ENCODE measurements around the gene FLII. TPM values are rescaled to one million over a fixed set of nuclear protein-coding genes. Genes with fewer than 3 reads are reported as not detected.

Gene FLII
- total and polyA plus RNA-seq, 2 of the 8 experiments (the other 6 are each of a cell fraction or from before 2014, with no cell fraction given): 300 to 549 TPM

DNA sequence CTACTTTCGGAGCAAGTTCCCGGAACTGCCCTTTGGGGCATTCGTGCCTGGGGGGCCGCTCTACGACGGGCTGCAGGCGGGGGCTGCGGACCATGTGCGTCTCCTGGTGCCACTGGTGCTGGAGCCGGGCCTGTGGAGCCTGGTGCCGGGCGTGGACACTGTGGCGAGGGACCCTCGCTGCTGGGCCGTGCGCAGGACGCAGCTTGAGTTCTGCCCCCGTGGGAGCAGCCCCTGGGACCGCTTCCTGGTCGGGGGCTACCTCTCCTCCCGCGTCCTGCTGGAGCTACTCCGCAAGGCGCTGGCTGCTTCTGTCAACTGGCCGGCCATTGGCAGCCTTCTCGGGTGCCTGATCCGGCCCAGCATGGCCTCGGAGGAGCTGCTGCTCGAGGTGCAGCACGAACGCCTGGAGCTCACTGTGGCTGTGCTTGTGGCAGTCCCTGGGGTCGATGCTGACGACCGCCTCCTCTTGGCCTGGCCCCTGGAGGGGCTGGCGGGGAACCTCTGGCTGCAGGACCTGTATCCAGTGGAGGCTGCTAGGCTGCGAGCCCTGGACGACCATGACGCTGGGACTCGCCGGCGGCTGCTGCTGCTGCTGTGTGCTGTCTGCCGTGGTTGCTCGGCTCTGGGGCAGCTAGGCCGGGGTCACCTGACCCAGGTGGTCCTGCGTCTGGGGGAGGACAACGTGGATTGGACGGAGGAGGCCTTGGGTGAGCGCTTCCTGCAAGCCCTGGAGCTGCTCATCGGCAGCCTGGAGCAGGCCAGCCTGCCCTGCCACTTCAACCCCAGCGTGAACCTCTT is 5.5 kb upstream of the FLII start (continued):
- TF ChIP-seq JUN (IDR thresholded peaks at IDR 0.05; ENCODE audit: low read depth, low read length) (no peak), EP300 (IDR thresholded peaks at IDR 0.05; ENCODE audit: borderline replicate concordance in 1 of 2, low read depth in 2 of 2, low read length in 2 of 2) (no peak), SP2 (IDR thresholded peaks at IDR 0.05; ENCODE audit: low read length) (no peak), CBX5 (IDR thresholded peaks at IDR 0.05; ENCODE audit: low read depth, low read length) (no peak), SP1 (IDR thresholded peaks at IDR 0.05; ENCODE audit: low read depth, low read length) (no peak)
